IMR-90 (cell line): Measurements from ENCODE around the gene GNG7. TPM values are rescaled to one million over a fixed set of nuclear protein-coding genes. Genes with fewer than 3 reads are reported as not detected.
"Not testable (repeated sequence)": the region's sequence is repeated elsewhere in the genome, so short reads cannot be mapped to it uniquely, and the experiment has no call there.

Experiments used
- ATAC-seq: fragments of 200-7000 bp; cut with Tn5 transposase; 2 replicates; pipeline ENCODE4 v1.9.1; 2020; ENCODE audit warnings: low read depth, mild to moderate bottlenecking, moderate library complexity
- BruUV-seq: library from RNA; stranded (reverse); fragments of 400-500 nt; replicated peaks from 2 replicates; lab custom pipeline; 2021; lab: Mats Ljungman, UMichigan
- CTCF ChIA-PET: fragments of 300-600 bp; formaldehyde crosslinking; extraction: SDS; loops from one replicate; lab custom pipeline; 2021; ENCODE audit warnings: antibody characterized with exemption; lab: Yijun Ruan, JAX
- POLR2A ChIA-PET: fragments of 300-600 bp; sonication (Branson Sonifier 250); formaldehyde crosslinking; loops from one replicate; lab custom pipeline; 2022; ENCODE audit warnings: antibody characterized with exemption; ENCODE audit not compliant: unreplicated experiment; lab: Charles Lee
- DNase-seq: peaks from one replicate; pipeline ENCODE4 v3.0.0; 2013
- H2AFZ ChIP-seq: replicated peaks from 2 replicates; pipeline ENCODE3; 2013; ENCODE audit warnings: low read length, mild to moderate bottlenecking; ENCODE audit not compliant: poor library complexity
- H2AK5ac ChIP-seq: 2 replicates; pipeline ENCODE4 v1.6.1; 2013; ENCODE audit warnings: low read depth, low read length, inconsistent platforms
- H2AK9ac ChIP-seq: replicated peaks from 2 replicates; pipeline ENCODE3; 2013; ENCODE audit warnings: mild to moderate bottlenecking, low read depth, low read length, moderate library complexity; ENCODE audit not compliant: poor library complexity
- H2BK120ac ChIP-seq: 2 replicates; pipeline ENCODE4 v1.6.1; 2013; ENCODE audit warnings: low read depth, low read length, inconsistent platforms
- H2BK15ac ChIP-seq: 3 replicates; pipeline ENCODE4 v1.6.1; 2013; ENCODE audit warnings: low read depth, low read length, inconsistent platforms
- H2BK20ac ChIP-seq: 2 replicates; pipeline ENCODE4 v1.6.1; 2013; ENCODE audit warnings: low read depth, mild to moderate bottlenecking, inconsistent platforms, low read length, moderate library complexity
- H2BK5ac ChIP-seq: 2 replicates; pipeline ENCODE4 v1.6.1; 2013; ENCODE audit warnings: mild to moderate bottlenecking, low read depth, low read length, inconsistent platforms; ENCODE audit not compliant: poor library complexity, severe bottlenecking
- H3K14ac ChIP-seq: replicated peaks from 2 replicates; pipeline ENCODE4 v1.6.1; 2013; ENCODE audit warnings: low read depth, low read length, inconsistent platforms
- H3K18ac ChIP-seq: 2 replicates; pipeline ENCODE4 v1.6.1; 2013; ENCODE audit warnings: low read depth, low read length, control low read depth
- H3K23ac ChIP-seq: 2 replicates; pipeline ENCODE4 v1.6.1; 2013; ENCODE audit warnings: low read depth, low read length, inconsistent platforms
- H3K27ac ChIP-seq: 2 replicates; pipeline ENCODE4 v1.5.1; 2013; ENCODE audit warnings: mild to moderate bottlenecking, control low read depth, low read length; ENCODE audit not compliant: insufficient read depth
- H3K27me3 ChIP-seq: 2 replicates; pipeline ENCODE4 v1.6.1; 2013; ENCODE audit warnings: low read length; ENCODE audit not compliant: control insufficient read depth, insufficient read depth
- H3K36me3 ChIP-seq: 2 replicates; pipeline ENCODE4 v1.6.1; 2013; ENCODE audit warnings: low read length, mixed read lengths; ENCODE audit not compliant: control insufficient read depth, insufficient read depth
- H3K4ac ChIP-seq: 2 replicates; pipeline ENCODE4 v1.6.1; 2013; ENCODE audit warnings: low read depth, low read length, inconsistent platforms
- H3K4me1 ChIP-seq: 2 replicates; pipeline ENCODE4 v1.6.1; 2013; ENCODE audit warnings: low read length, mixed read lengths; ENCODE audit not compliant: control insufficient read depth, insufficient read depth
- H3K4me2 ChIP-seq: 2 replicates; pipeline ENCODE4 v1.6.1; 2013; ENCODE audit warnings: low read depth, mild to moderate bottlenecking, control low read depth, low read length, moderate library complexity
- H3K4me3 ChIP-seq: 2 replicates; pipeline ENCODE4 v1.5.1; 2013; ENCODE audit warnings: low read depth, mild to moderate bottlenecking, control low read depth, low read length, moderate library complexity; ENCODE audit not compliant: insufficient read depth
- H3K56ac ChIP-seq: 2 replicates; pipeline ENCODE4 v1.6.1; 2013; ENCODE audit warnings: low read length, inconsistent platforms; ENCODE audit not compliant: insufficient read depth; ENCODE audit errors: extremely low read depth
- H3K79me1 ChIP-seq, 2 experiments: 2 replicates each; pipeline ENCODE4 v1.6.1; 2013; ENCODE audit warnings: low read length in 2 of 2, inconsistent platforms in 1 of 2, low read depth in 1 of 2
- H3K9ac ChIP-seq: 2 replicates; pipeline ENCODE4 v1.6.1; 2013; ENCODE audit warnings: low read depth, low read length, control low read depth
- H3K9me1 ChIP-seq: 2 replicates; pipeline ENCODE4 v1.6.1; 2013; ENCODE audit warnings: low read length, inconsistent platforms; ENCODE audit not compliant: insufficient read depth
- H3K9me3 ChIP-seq: 2 replicates; pipeline ENCODE4 v1.6.1; 2013; ENCODE audit warnings: low read length; ENCODE audit not compliant: control insufficient read depth, insufficient read depth
- H4K20me1 ChIP-seq: 2 replicates; pipeline ENCODE4 v1.6.1; 2013; ENCODE audit warnings: low read length, inconsistent platforms; ENCODE audit not compliant: insufficient read depth
- H4K5ac ChIP-seq: 2 replicates; pipeline ENCODE4 v1.6.1; 2013; ENCODE audit warnings: mild to moderate bottlenecking, low read depth, low read length, control low read depth
- H4K8ac ChIP-seq, 2 experiments: 2 replicates each; pipeline ENCODE4 v1.6.1; 2013; ENCODE audit warnings: low read depth in 2 of 2, low read length in 2 of 2, control low read depth in 1 of 2, inconsistent platforms in 1 of 2
- H4K91ac ChIP-seq: 2 replicates; pipeline ENCODE4 v1.6.1; 2013; ENCODE audit warnings: low read depth, low read length, inconsistent platforms; ENCODE audit not compliant: insufficient read depth
- MAZ ChIP-seq: IDR thresholded peaks from 2 replicates; pipeline ENCODE4 v1.6.1; 2012; ENCODE audit warnings: low read depth, mild to moderate bottlenecking, low read length, improper control_type of control experiment, moderate library complexity, borderline replicate concordance
- WGBS, 2 experiments: methylation state at CpG; one replicate each; pipeline versions ENCODE4 v1.1.5 to v1.1.7; 2013; ENCODE audit warnings: missing lambda C conversion rate in 2 of 2; ENCODE audit not compliant: insufficient read length in 1 of 2; ENCODE audit errors: extremely low coverage in 2 of 2; 5-methylcytosine and 5-hydroxymethylcytosine counted together
- dilution Hi-C: fragments of 300-500 bp; cut with HindIII; formaldehyde crosslinking; loops from one replicate; pipeline ENCODE4 v1.14.3; 2018; ENCODE audit warnings: low sequenced_read_pairs; ENCODE audit not compliant: unreplicated experiment
- in situ Hi-C: fragments of 300-500 bp; cut with MboI; formaldehyde crosslinking; loops from 3 replicates; pipeline ENCODE4 v1.14.3; 2019; ENCODE audit warnings: low sequenced_read_pairs, inconsistent platforms, mixed read lengths
- intact Hi-C: fragments of 100-400 bp; cut with micrococcal nuclease; formaldehyde crosslinking; loops from 2 replicates; pipeline ENCODE4 v1.10.0; 2022
- polyA plus RNA-seq, 3 experiments: library from polyadenylated mRNA; depleted of rRNA; stranded (reverse); fragments of >200 nt; gene quantifications; 2 replicates each; pipeline ENCODE4 v1.2.3, GENCODE V29; 2012; ENCODE audit warnings: low replicate concordance in 1 of 3
- total RNA-seq: library from RNA; depleted of rRNA; stranded (reverse); fragments of >200 nt; gene quantifications from 2 replicates; pipeline ENCODE4 v1.2.3, GENCODE V29; 2012
- TF ChIP-seq, protein P1 (sequence below): fragments of 150-350 bp; IDR thresholded peaks from 2 replicates; pipeline ENCODE4 v1.6.1; 2017; ENCODE audit warnings: mild to moderate bottlenecking, antibody characterized with exemption, low read length, low read depth

The GNG7 gene
- total and polyA plus RNA-seq, 2 of the 4 experiments (the other 2 are of a cell fraction) = under 0.01 to 0.21 TPM

DNA sequence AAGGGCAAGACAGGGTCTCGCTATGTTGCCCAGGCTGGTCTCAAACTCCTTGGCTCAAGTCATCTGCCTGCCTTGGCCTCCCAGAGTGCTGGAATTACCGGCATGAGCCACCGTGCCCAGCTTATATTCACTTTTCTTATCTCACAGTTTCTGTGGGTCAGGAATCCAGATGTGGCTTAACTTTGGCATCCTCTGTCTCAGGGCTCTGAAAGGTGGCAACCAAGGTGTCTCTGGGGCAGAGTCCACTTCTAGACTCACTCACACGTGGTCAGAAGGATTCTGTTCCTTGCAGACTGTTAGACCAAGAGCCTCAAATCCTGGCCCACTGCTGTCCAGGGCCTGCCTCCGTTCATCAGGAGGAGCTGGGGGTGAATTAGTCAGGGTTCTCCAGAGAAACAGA lies 238.1 kb downstream of the GNG7 start:
- Histone ChIP-seq H3K9me3 (no peaks in the 10 kb centered on the region), H4K8ac (no peak overlapping the region), H2BK15ac (no peak overlapping the region), H3K4me3 (no peak overlapping the region), H3K14ac (no peak overlapping the region), H2BK20ac (peak overlapping the region; percentile 55; the same call in 1 of the 2 replicates), H4K5ac (no peak overlapping the region), H2AK9ac (peak overlapping the region; percentile 15), H3K9ac (no peak overlapping the region), H3K36me3 (no peaks in the 10 kb centered on the region), H3K9me1 (0 out of 2 replicates have a peak, but pooled peaks cover 6% of the 10 kb centered on the region), H4K91ac (peak overlapping the region; percentile 32; the same call in 1 of the 2 replicates), H3K27me3 (no peaks in the 10 kb centered on the region), H3K27ac (no peak overlapping the region), H2AK5ac (peak overlapping the region; percentile 71; the same call in 1 of the 2 replicates), H2AFZ (peak overlapping the region; percentile 18), H2BK5ac (no peak overlapping the region), H3K79me1 (0 out of 4 replicates have a peak, but pooled peaks cover 0 to 12% of the 10 kb centered on the region in 2 experiments), H3K23ac (peak overlapping the region; percentile 51; the same call in 1 of the 2 replicates), H3K4me1 (peaks cover 7% of the 10 kb centered on the region), H3K4me2 (no peak overlapping the region), H3K56ac (no peak overlapping the region), H3K18ac (no peak overlapping the region), H4K20me1 (no peaks in the 10 kb centered on the region), H3K4ac (peak overlapping the region; percentile 44; the same call in 1 of the 2 replicates), H2BK120ac (peak overlapping the region; percentile 61; the same call in 1 of the 2 replicates)
- dilution Hi-C loops (no loop called here), intact Hi-C loops (no loop called here), in situ Hi-C loops (no loop called here)
- no peak for ATAC-seq
- BruUV-seq = no TSS peak
- ChIA-PET POLR2A (no interaction called here), CTCF (no interaction called here)
- no peak for DNase-seq
- 57% methylated on average over 2 of the region's 5 CpGs; no CpG with 5 or more reads in 1 of the 2 experiments for WGBS, 2 experiments
- TF ChIP-seq, protein P1, sequence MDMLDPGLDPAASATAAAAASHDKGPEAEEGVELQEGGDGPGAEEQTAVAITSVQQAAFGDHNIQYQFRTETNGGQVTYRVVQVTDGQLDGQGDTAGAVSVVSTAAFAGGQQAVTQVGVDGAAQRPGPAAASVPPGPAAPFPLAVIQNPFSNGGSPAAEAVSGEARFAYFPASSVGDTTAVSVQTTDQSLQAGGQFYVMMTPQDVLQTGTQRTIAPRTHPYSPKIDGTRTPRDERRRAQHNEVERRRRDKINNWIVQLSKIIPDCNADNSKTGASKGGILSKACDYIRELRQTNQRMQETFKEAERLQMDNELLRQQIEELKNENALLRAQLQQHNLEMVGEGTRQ = no peak
- no peak for TF ChIP-seq MAZ

DNA sequence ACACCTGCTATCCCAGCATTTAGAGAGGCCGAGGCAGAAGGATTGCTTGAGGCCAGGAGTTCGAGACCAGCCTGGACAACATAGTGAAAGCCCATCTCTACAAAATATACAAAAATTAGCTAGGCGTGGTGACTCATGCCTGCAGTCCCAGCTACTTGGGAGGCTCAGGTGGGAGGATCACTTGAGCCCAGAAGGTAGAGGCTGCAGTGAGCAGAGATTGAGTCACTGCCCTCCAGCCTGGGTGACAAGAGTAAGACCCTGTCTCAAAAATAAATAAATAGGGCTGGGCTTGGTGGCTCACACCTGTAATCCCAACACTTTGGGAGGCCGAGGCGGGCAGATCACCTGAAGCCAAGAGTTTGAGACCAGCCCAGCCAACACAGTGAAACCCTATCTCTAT lies 238.8 kb downstream of the GNG7 start:
- ATAC-seq, H3K9ac ChIP-seq, intact Hi-C loops, H3K56ac ChIP-seq, H3K23ac ChIP-seq, dilution Hi-C loops, H3K4me1 ChIP-seq, H3K9me1 ChIP-seq, H3K27me3 ChIP-seq, H3K9me3 ChIP-seq, H4K20me1 ChIP-seq, H2AFZ ChIP-seq, H3K27ac ChIP-seq, H2BK5ac ChIP-seq, in situ Hi-C loops, H3K18ac ChIP-seq, H3K4me2 ChIP-seq, H3K14ac ChIP-seq, H3K4me3 ChIP-seq, H3K36me3 ChIP-seq, H4K91ac ChIP-seq, CTCF ChIA-PET, H4K5ac ChIP-seq, DNase-seq, H4K8ac ChIP-seq, H2AK9ac ChIP-seq, BruUV-seq: not testable (repeated sequence)
- Histone ChIP-seq H2BK120ac (peak overlapping the region; percentile 76; the same call in 1 of the 2 replicates), H3K4ac (peak overlapping the region; percentile 64), H2BK15ac (0 out of 3 replicates have a peak overlapping the region, but pooled peaks have one; percentile 10), H3K79me1 (0 out of 4 replicates have a peak, but pooled peaks cover 0 to 12% of the 10 kb centered on the region in 2 experiments), H2AK5ac (0 out of 2 replicates have a peak overlapping the region, but pooled peaks have one; percentile 42), H2BK20ac (peak overlapping the region; percentile 63)
- POLR2A ChIA-PET = interaction anchor here (0.6 to 1.2 kb wide), 2 partner anchors 13 to 49 kb away, joined by 6 to 13 read pairs; partner anchors contain the start of gene GADD45B
- WGBS, 2 experiments = no CpG with 5 or more reads among the region's 5 CpGs
